Uterine smooth muscle cell (primary cell): ENCODE data around the gene ADAM15. TPM values are rescaled to one million over a fixed set of nuclear protein-coding genes. Genes with fewer than 3 reads are reported as not detected.

ENCODE experiments used
- total RNA-seq: library from RNA; depleted of rRNA; stranded (reverse); fragments of >200 nt; gene quantifications from 2 replicates; pipeline ENCODE4 v1.2.3, GENCODE V29; 2014

ADAM15 gene, protein sequence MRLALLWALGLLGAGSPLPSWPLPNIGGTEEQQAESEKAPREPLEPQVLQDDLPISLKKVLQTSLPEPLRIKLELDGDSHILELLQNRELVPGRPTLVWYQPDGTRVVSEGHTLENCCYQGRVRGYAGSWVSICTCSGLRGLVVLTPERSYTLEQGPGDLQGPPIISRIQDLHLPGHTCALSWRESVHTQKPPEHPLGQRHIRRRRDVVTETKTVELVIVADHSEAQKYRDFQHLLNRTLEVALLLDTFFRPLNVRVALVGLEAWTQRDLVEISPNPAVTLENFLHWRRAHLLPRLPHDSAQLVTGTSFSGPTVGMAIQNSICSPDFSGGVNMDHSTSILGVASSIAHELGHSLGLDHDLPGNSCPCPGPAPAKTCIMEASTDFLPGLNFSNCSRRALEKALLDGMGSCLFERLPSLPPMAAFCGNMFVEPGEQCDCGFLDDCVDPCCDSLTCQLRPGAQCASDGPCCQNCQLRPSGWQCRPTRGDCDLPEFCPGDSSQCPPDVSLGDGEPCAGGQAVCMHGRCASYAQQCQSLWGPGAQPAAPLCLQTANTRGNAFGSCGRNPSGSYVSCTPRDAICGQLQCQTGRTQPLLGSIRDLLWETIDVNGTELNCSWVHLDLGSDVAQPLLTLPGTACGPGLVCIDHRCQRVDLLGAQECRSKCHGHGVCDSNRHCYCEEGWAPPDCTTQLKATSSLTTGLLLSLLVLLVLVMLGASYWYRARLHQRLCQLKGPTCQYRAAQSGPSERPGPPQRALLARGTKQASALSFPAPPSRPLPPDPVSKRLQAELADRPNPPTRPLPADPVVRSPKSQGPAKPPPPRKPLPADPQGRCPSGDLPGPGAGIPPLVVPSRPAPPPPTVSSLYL
- total RNA-seq: 56.7 and 69.5 TPM in 2 replicates

DNA sequence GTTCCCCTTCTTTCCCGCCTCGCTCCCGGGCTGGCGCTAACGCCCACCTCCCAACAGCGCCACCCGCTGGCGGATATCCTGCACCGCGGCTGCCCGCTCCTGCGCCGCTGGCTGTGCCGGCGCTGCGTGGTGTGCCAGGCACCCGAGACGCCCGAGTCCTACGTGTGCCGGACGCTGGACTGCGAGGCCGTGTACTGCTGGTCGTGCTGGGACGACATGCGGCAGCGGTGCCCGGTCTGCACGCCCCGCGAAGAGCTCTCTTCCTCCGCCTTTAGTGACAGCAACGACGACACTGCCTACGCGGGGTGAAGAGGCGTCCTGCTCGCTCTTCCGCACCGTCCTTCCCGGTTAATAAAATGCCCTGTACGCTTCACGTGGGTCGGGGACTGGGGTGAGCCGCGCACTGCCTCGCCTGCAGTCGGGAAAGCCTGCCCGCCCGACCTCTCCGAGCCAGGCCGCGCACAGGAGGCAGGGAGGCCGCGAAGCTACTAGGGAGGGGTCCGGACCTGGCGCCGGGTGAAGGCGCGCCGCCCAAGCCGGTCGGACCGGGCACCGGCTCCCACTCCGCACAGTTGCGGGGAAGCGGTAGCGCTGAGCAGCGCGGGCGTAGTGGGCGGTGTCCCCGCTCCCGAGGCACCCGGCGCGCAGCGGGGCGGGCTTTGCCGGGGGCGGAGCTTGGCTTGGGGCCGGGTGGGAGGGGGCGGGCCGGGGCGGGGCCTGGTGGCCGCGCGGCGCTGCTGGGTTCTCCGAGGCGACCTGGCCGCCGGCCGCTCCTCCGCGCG lies at the start of gene ADAM15:
Gene ADAM15, plus strand, starts transcription at position 757 of the 782 bp plus-strand sequence. CDS start 71 bp downstream, outside the sequence.

DNA sequence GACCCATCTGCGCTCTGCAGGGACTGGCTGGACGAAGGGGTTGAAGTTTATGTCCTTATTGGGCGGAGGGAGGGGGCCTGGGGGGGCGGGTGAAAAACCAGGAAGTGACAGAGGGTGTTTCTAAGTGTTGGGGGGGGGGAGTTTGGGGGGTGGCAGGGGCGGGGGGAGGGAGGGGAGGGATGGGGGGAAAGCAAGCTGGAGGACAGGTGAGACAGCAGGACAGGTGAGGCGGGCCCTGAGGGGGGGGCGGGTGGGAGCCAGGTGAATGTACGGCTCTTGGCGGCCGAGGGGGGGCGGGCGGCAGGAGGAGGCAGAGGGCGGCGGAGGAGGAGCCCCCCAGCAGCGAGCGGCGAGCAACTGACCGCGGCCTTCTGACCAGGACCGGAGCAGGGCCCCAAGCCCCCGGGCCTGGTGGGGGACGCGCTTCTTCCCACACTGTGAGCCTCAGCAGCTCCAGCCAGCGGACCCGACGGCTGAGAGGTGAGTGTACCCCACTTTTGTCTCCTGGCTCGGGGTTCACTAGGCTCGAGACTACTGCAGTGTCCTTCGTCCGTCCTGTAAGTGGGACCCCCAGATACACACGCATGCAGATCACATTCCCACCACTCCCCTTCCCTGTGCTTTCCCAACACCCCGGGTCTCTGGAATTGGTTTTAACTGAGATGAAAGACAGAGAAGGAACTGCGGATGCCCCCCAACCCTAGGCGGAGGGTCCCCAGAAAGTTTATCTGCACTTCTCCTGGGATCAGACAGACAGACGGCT lies 48.5 kb upstream of the ADAM15 start, which contains the start of gene ZBTB7B:
Gene ZBTB7B, plus strand, starts transcription at position 339 of the 763 bp plus-strand sequence. CDS start 11,859 bp downstream, outside the sequence.

GRCh38 chr1:155033524-155033923 lies 17.6 kb upstream of the ADAM15 start, which contains the start of the genes DCST1 and DCST2:
Gene DCST1, plus strand, starts transcription at chr1:155033824. Its CDS starts 213 bp downstream, at chr1:155034037.
Gene DCST2, minus strand, starts transcription at chr1:155033781. Its CDS starts 80 bp downstream, at chr1:155033701.

DNA sequence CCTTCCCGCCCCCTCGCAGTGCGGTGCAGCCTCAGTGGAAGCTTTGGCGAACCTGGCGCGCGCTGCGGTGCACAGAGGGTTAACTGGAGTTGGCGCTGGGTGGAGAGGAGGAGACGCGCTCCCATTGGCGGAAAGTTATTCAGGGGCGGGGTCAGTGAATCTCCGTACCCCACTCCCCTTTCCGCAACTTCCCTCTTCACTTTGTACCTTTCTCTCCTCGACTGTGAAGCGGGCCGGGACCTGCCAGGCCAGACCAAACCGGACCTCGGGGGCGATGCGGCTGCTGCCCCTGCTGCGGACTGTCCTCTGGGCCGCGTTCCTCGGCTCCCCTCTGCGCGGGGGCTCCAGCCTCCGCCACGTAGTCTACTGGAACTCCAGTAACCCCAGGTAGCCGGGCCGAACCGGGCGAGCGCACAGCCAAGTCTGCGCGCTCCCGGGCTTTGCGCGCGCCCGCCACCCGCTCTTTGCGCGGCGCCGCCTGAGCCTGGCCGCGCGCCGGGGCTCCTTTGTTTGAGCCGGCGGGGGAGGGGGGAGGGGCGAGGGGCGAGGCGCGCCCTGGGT lies 12.5 kb downstream of the ADAM15 start, which contains the start of gene EFNA4:
Gene EFNA4, plus strand, starts transcription at position 191 of the 561 bp plus-strand sequence. Its CDS starts 84 bp downstream, at position 275.

GRCh38 chr1:155078469-155079209 lies 27.5 kb downstream of the ADAM15 start, which contains the start of gene EFNA3:
Gene EFNA3, plus strand, starts transcription at chr1:155078837. Its CDS starts 105 bp downstream, at chr1:155078942.

Other genes with a start within 250 kb of the ADAM15 start
- under 0.01 TPM in 2 replicates for gene KCNN3, start 181.0 kb upstream of the ADAM15 start, total RNA-seq
- gene PMVK, start 114.6 kb upstream of the ADAM15 start, total RNA-seq: 6.9 and 9.6 TPM in 2 replicates
- 28.8 and 102 TPM in 2 replicates for gene PBXIP1, start 95.2 kb upstream of the ADAM15 start, total RNA-seq
- 8.6 and 9.5 TPM in 2 replicates for gene PYGO2, start 89.5 kb upstream of the ADAM15 start, total RNA-seq
- 161 and 222 TPM in 2 replicates for gene SHC1, start 80.6 kb upstream of the ADAM15 start, total RNA-seq
- gene CKS1B, start 76.6 kb upstream of the ADAM15 start, total RNA-seq: 77.5 and 224 TPM in 2 replicates
- gene FLAD1, start 68.0 kb upstream of the ADAM15 start, total RNA-seq: 16.2 and 19.6 TPM in 2 replicates
- 1.00 TPM in 1 of 2 replicates, not detected in the other for gene LENEP, start 57.7 kb upstream of the ADAM15 start, total RNA-seq
- 11.4 and 22.7 TPM in 2 replicates for gene ZBTB7B, start 48.5 kb upstream of the ADAM15 start, total RNA-seq
- gene DCST2, start 17.5 kb upstream of the ADAM15 start, total RNA-seq: 0.11 TPM in 1 of 2 replicates, not detected in the other
- gene DCST1, start 17.5 kb upstream of the ADAM15 start, total RNA-seq: not detected in 2 replicates
- 1.7 and 2.9 TPM in 2 replicates for gene EFNA4, start 12.4 kb downstream of the ADAM15 start, total RNA-seq
- gene EFNA3, start 27.5 kb downstream of the ADAM15 start, total RNA-seq: 0.22 and 0.50 TPM in 2 replicates
- gene EFNA1, start 76.6 kb downstream of the ADAM15 start, total RNA-seq: 0.22 and 0.75 TPM in 2 replicates
- 19.7 and 37.7 TPM in 2 replicates for gene SLC50A1, start 84.5 kb downstream of the ADAM15 start, total RNA-seq
- gene DPM3, start 89.2 kb downstream of the ADAM15 start, total RNA-seq: 34.1 and 42.9 TPM in 2 replicates
- gene KRTCAP2, start 122.0 kb downstream of the ADAM15 start, total RNA-seq: 77.0 and 88.1 TPM in 2 replicates
- gene TRIM46, start 122.5 kb downstream of the ADAM15 start, total RNA-seq: 3.9 and 4.9 TPM in 2 replicates
- gene THBS3, start 156.6 kb downstream of the ADAM15 start, total RNA-seq: 28.8 and 46.6 TPM in 2 replicates
- 40.0 and 50.5 TPM in 2 replicates for gene MTX1, start 157.4 kb downstream of the ADAM15 start, total RNA-seq
- gene ENTREP3, start 204.2 kb downstream of the ADAM15 start, total RNA-seq: 7.6 and 9.6 TPM in 2 replicates
- gene SCAMP3, start 211.0 kb downstream of the ADAM15 start, total RNA-seq: 31.7 and 43.9 TPM in 2 replicates
- 30.5 and 32.0 TPM in 2 replicates for gene CLK2, start 222.2 kb downstream of the ADAM15 start, total RNA-seq
- 0.89 and 1.4 TPM in 2 replicates for gene HCN3, start 226.1 kb downstream of the ADAM15 start, total RNA-seq